GM18517 (cell line): ENCODE results near the gene JAK1.
"Not testable (repeated sequence)": the region's sequence is repeated elsewhere in the genome, so short reads cannot be mapped to it uniquely, and the experiment has no call there.

ENCODE experiments used
- ATAC-seq: cut with Tn5 transposase; IDR thresholded peaks from one replicate; pipeline ENCODE4 v1.9.1; 2021; ENCODE audit warnings: mild to moderate bottlenecking, moderate library complexity; ENCODE audit not compliant: unreplicated experiment

JAK1 gene

DNA sequence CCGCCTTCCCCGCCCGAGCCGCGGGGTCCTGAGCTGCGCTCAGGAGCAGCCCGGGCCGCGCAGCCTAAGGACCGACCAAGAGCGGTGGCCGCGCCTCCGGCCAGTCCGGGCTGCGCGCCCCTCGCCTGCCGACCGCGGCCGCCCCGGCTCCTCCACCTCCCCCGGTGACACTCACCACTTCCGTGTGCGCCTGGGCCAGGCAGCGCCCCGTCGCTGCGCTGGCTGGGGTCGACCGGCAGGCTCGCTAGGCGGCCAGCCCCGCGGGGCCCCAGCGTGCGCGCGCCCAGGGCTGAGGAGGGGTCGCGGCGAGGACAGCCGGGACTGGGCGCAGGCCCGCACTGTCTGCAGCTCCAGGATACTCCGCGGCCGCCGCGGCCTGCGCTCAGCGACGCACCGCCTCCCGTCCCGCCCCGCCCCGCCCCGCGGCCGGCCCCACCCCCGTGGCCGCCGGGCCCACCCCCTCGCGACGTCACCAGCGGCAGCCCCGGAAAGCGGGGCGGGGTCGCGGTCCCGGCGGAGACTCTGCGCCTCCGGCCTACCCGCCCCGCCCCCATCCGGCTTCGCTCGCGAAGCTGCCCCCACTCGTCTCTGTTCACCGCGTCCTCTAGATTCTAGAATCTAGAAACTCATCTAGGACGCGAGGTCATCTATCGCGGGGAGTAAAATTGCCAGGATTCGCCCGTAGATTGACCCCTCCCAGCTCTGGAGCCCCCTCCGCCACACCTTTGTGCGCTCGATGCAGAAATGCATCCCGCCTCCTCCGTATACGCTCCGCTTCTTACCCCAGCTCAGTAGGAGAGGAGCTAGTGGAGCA is at the start of gene JAK1:
Gene JAK1 (minus strand): TSS at position 392 of the 814 bp plus-strand sequence. CDS start 80,285 bp downstream, outside the sequence.
- ATAC-seq, result peak; percentile 76

DNA sequence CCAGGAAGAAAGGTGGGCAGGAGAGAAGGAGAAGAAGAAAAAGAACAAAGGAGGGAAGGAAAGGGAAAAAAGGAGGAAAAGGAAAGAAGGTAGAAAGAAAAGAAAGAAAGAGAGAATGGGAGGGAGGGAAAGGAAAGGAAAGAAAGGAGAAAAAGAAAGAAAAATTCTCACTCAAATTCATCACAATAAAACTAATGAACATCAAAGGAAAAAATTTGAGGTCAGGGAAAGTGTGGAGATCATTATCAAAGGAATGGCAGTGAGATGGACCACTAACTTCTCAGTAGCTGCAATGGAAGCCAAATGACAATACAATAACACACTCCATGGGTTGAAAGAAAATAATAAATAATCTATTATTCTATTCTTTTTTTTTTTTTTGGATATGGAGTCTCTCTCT is 48.0 kb upstream of the JAK1 start:
- ATAC-seq, result no peak

DNA sequence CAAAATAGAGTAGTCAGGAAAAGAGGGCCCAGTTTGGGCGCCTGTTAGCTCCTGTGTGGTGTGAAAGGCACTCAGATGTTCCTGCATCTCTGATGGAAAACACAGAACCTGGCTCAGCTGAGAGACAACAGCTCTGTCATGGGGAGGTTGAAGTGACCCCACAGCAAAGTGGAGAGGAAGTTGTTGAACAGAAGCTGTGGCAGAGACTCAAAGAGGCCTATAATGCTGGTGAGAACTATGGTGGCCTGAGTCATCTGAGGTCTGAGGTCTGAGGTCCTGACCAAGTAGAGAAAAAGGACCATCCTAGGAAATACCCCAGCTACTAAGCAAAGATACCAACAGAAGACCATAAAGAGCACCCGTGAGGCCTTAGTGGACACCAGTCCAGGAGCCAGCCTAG is 45.6 kb upstream of the JAK1 start:
- no peak for ATAC-seq

DNA sequence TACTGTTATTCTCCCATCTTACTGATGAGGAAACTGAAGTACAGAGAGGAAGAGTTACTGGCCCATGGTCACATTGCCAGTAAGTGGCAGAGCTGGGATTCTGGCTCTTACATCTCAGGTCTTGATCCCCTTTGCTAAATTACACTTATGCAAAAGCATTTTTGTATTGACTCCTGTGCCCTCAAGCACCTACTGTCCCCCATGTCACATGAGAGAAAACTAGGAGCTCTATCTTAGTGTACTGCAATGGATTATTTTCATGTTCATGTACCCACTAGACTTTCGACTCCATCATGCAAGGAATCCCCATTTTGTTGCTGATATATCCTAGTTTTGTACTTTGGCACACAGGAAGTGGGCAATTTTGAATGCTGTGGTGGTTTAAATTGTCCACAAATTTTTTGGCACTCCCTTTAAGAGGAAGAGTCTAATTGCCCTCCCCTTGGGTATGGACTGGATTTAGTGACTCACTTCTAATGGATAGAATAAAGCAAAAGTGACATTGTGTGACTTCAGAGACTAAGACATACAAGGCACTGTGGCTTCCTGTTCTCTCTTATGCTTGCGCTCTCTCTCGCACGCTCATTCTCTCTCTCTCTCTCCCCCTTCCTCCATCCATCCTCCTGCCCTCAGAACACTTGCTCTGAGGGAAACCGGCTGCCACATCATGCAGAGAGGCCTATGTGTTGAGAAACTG is 43.5 kb upstream of the JAK1 start:
- ATAC-seq, result no peak

DNA sequence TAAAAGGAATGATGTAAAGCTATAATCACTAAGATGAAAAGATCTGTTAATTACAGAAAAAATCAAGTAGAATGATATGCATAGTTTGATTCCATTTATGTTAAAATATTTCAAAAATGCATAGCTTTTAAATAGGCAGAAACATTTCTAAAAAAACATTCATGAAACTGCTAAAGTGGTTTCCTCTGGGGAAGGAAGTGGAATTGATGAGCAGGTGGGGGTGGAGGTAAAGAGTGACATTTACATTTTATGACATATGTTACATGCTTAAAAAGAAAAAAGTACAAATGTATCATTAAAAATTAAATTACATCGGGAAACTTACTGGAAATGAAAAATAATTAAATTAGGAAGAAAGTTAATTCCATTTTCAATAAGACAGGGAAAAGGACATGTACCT is 42.8 kb upstream of the JAK1 start:
- ATAC-seq, result no peak

DNA sequence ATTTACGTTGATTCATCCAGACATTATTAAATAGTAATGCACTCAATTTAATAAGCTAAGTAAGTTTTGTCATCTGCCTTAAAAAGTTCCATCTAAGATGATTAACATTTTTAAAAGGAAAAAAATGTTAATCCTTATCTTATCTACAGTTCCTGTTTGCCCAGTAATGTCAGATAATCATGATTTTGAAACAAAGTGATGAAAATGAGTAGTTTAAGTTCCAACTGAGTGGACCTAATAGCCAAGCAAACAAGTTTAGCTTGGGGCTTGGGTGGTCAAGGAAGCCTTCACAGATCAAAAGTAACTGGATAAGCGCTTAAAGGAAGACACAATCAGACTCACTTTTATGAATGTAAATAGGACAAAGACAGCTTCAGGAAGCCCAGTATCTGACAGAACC is 40.5 kb upstream of the JAK1 start:
- no peak for ATAC-seq

DNA sequence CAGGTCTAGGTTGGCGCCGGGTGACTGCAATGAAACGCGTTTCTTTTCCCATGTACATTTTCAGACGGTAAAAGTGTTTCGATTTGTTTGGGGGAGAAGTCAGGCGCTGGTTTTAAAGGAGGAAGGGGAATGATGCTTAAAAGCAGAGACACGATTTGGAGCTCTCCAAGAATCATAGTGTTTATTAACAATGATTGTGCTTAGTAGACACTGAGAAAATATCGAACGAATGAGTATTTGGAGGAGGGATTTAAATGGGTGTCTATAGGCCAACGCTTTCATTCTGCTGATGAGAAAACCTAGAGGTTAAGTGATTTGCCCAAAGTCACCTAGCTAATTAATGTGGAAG is 36.9 kb upstream of the JAK1 start:
- ATAC-seq, result no peak

DNA sequence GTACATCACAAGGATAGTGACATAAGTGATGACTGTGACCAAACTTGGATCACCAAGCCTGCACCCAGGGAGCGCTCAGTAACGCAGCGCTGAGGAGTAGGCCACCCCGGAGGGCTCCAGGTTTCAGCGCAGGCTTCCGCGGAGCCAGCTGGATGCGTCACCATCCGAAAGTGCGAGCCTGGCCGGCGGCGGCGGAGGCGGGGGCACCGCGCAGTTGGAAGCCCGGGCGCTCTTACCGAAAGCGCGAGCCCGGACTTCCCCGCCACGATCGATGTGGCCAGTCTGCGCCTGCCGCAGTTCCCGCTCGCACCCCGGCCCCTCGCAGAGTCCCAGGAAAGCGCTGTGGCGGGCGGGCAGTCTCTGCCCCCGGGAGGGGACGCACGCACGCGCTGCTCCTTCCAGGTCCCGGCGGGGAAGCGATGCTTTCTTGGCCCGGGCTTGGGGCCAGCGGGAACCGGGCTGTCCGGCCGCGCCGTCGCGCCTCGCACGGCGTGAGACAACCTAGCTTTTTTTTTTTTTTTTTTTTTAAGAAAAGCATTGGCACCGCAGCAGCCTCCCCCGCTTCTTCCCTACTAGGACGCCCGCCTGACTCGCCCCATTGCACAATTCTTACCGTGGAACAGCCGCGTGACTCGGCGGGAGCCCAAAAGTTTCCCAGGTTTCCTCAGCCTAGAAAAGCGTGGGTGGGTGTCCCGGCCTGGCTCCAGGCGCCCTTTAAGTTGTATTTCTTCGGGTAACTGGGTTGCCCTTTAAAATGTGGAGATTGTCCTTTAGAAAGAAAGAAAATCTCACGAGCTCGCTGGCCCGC is 36.4 kb upstream of the JAK1 start:
- ATAC-seq, result peak; percentile 57

DNA sequence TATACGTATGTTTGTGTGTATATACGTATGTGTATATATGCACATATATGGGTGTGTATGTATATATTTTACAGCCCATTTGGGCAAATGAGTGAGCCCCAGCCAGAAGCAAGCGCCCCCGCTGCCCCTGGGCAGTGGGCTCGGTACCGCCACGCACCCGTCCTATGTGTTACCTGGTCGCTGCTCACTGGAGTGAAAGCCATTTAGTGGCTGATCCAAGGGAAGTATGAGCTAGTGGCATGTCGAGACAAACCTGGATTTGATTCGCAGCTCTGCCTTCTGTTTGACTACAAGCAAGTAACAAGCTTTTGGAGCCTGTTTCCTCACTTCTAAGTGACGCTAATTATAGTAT is 35.8 kb upstream of the JAK1 start:
- ATAC-seq, result no peak

DNA sequence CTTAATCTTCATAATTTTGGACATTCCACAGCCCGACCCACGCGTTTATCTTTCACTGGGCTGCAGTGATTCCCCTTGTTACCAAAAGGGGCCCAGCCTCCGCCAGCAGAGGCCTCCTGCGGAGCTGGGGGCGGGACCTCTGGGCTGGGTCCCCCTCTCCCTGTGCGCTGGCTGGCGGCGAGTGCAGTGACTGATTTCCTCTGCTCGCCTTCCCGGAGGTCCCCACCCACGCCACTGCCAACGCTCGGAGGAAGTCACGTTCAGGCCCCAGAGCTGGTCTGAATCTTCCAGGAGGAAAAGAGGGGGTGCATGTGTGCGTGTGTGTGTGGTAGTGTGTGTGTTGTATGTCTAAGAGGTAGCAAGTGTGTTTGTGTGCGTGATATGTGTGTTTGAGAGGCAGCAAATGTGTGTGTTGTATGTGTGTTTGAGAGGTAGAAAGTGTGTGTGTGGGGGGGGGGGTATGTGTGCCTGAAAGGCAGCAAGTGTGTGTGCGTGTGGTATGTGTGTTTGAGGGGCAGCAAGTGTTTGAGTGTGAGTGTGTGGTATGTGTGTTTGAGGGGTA is 35.0 kb upstream of the JAK1 start:
- no peak for ATAC-seq

DNA sequence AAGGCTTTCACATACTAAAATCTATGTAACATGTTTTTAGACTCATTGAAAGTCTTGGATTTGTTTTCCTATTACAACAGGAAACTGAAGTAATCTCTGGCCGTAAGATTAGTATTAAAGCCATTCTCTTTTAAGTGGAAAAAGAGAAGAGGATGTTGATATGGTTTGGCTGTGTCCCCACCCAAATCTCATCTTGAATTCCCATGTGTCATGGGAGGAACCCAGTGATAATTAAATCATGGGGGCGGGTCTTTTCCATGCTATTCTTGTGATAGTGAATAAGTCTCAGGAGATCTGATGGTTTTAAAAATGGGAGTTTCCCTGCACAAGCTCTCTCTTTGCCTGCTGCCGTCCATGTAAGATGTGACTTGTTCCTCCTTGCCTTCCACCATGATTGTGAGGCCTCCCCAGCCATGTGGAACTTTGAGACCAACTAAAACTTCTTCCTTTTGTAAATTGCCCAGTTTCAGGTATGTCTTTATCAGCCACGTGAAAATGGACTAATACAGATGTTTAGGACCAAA is 32.1 kb upstream of the JAK1 start:
- not testable (repeated sequence) for ATAC-seq

DNA sequence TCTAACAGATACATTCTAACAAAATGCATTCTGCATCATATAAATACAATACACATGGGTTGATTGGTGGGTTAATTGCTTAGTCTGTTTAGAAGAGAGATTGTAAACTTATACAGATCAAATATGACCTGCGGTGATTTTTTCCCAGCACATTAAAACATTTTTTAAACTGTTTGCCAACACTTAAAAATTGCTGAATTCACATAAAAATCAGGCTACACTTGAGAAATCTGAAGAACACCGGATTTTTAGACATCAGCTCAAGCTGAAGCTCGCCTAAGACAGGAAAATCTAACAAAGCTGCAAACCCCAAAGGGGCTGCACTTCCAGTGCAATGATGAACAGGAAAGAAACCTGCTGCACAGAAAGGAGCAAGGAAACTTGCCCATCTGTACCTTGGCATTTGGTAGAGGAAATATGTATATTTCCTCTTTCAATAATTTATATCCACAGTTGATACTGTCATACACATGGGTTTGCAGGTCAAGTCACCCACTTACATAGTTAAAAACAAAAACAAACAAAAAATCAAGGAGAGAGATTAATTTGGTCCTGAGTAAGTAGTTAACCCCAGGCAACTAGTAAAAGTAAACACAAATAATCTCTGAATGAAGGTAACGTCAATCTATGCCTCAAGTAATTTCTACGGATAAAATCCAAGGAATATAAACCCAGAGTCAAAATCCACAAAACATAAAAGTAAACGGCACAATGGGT is 30.4 kb upstream of the JAK1 start:
- ATAC-seq, result no peak

DNA sequence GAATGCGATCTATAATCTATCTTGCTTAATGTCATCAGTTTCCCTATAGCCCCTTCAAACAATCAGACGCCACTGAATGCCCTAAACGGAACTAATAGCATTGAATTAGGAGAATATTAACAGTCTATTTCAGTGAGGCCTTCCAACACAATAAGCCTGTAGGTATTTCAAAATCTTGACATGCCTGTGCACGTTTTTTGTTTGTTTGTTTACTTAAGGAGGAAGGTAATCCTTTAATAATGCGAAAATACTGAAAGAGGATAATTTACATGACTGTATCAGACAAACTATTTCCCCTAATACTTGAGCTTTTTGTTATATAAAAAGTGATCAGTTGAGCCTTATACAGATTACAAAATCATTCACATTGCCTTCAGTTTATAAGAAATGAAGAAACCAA is 29.0 kb upstream of the JAK1 start:
- no peak for ATAC-seq

DNA sequence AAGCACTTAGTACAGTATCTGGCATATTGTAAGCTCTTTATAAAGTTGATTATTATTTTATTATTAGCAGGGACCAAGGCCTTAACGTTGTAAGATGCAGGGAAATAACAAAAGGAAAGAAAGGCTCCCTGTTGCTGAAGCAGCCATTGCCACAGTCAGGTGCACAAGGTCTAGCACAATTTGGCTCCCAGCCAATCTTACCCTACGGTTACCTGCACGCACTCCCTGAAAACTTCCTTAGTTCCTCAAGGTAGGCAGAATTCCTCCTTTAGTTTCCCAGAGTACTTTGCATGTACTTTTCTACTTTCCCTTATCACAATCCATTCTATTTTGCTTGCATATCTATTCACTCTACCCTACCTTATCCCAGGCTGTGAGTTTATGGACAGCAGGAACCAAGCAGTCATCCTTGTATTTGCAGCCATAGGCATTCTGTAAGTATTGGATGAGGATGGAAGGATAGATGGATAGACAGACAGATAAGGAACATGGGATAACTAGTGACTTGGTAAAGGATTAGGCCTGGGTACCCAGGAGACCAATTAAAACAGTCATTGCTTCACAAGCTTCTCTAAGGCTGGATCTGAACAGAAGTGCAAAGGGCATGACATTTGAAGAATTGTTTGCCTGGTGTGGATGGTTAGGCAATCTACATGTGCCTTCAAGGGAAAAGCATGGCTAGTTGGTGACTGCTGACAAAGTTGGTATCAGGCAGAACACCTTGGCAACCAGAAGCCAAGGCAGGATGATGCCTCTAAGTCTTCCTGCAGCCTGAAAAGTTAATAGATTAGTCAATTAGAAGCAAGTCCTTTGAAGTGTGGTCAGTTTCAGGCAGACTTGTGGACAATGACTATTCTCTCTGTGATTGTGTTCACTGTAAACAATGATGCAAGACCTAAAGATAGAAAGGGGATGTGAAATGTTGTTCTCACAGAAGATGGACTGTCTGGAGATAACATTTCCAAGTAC is 20.8 kb upstream of the JAK1 start:
- peak; percentile 98 for ATAC-seq

DNA sequence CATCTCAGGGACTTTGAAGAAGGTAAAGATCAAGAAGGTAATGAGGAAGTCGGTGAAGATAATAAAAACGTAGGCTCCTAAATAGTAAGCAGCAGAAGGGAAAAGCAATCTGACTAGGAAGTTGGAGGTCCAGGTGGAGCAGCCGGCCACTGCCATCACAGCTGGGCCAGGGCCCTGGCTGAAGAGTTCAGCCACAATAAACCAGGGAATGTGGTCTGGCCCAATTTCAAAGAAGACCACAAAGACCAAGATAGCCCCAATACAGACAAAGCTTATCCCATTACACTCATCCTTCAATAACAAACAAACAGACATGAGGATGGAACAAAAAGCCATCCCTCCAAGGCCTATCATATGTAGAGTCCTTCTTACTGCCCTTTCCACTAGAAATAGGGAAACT is 18.4 kb upstream of the JAK1 start:
- ATAC-seq, result no peak

DNA sequence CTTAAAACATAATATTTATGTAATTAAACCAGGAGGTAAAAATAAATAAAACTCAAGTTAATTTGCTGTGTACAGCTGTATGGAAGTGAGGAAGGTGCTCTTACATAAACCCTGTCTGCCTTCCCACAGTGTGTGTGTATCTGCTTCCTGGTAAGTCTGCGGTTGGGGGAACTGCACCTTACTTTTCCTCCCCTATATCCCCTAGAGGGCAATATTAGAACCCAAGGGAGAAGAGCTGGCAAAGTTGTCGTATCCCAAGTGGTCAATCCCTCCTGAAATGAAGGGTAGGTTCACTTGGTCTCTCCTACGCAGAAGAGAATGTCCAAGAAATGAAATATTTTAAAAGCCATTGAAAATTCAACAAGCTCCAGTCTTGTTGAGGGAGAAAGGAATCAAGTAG is 17.8 kb upstream of the JAK1 start:
- ATAC-seq, result no peak

DNA sequence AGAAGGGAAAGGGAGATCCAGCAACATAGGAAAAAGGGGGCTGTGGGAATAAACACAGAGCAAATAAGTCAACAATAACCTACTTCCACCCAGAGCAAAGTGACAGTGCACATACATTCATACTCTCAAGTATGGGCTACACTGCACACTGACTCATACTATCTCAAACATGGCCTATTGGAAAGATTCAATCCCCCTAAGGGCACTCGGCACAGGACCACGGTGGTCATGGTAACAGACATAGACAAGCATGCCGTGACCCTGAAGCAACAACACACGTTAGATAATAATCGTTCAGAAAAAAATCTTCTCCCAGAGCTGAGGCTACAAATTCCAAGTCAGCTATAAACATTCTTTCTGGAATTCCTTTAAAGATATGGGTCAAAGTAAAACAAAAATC is 16.8 kb upstream of the JAK1 start:
- ATAC-seq, result no peak

DNA sequence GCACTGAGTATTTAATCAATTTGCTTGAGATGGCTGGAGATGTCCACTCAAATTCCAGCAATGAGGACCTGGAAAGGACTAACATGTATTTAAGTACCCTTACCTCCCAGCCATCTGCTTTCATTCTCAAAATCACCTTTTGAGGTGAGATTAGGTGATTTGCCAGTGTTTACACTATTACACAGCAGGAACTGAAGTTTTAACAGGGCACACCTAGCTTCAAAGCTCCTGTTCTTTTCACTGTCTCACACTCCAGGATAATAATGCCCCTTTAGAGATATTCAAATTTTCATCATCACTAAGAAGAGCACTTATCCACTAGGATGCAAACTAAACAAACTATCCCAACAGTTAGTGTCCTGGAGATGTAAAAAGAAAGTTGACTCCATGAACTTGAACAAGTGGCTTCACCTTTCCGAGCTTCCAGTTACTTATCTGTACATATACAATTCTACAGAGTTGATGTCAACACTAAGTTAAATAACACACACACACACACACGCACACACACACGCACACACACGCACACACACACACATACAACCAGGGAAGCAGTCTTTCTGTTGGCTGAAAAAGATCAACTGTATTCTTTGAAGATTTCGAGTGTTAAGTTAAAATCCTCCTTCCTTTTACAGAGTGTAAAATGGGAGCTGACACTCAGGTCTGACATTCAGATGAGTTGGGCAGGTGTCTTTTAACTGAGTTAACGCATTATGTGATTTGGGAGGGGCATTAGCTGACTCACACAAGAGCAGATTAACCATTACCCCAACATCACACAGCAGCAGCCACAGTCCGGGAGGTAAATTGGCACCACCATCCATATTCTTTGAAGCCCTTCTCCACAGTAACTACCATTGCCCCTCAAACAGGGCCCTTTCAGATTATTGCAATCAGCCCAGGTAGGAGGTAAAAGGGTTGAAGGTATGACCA is 15.5 kb upstream of the JAK1 start:
- ATAC-seq, result no peak
